HG02571 (cell line): Measurements from ENCODE around the gene STKLD1.

Experiments used
- ATAC-seq: cut with Tn5 transposase; IDR thresholded peaks from one replicate; pipeline ENCODE4 v1.9.1; 2021; ENCODE audit warnings: mild to moderate bottlenecking, moderate library complexity; ENCODE audit not compliant: unreplicated experiment

STKLD1 gene

GRCh38 chr9:133344979-133345378 is 31.2 kb upstream of the STKLD1 start:
- ATAC-seq = no peak

GRCh38 chr9:133345596-133345995 is 30.6 kb upstream of the STKLD1 start:
- no peak for ATAC-seq

- no peak for ATAC-seq
These were observed 30.0 kb upstream of the STKLD1 start for GRCh38 chr9:133346021-133346785.

GRCh38 chr9:133347515-133347984 is 28.6 kb upstream of the STKLD1 start:
- peak; percentile 36 for ATAC-seq

- ATAC-seq = peak; percentile 64
These were observed 28.0 kb upstream of the STKLD1 start, which contains the start of the genes MED22 and RPL7A for GRCh38 chr9:133347985-133348717. Gene MED22 (minus strand): TSS chr9:133348131. CDS start chr9:133346662, 1,469 bp downstream. Gene RPL7A (plus strand): TSS chr9:133348218. CDS start chr9:133348244, 26 bp downstream.

- no peak for ATAC-seq
These were observed 27.2 kb upstream of the STKLD1 start for GRCh38 chr9:133348718-133349573.

- ATAC-seq = no peak
These were observed 26.1 kb upstream of the STKLD1 start for GRCh38 chr9:133349965-133350616.

GRCh38 chr9:133351526-133351907 is 24.6 kb upstream of the STKLD1 start:
- no peak for ATAC-seq

- no peak for ATAC-seq
These were observed 24.1 kb upstream of the STKLD1 start for GRCh38 chr9:133351908-133352634.

GRCh38 chr9:133352635-133353340 is 23.4 kb upstream of the STKLD1 start:
- ATAC-seq = no peak

GRCh38 chr9:133353548-133353947 is 22.6 kb upstream of the STKLD1 start:
- ATAC-seq = no peak

GRCh38 chr9:133354766-133355165 is 21.4 kb upstream of the STKLD1 start:
- no peak for ATAC-seq

GRCh38 chr9:133355881-133356357 is 20.2 kb upstream of the STKLD1 start:
- ATAC-seq = peak; percentile 24

- ATAC-seq = peak; percentile 72
These were observed 19.6 kb upstream of the STKLD1 start, which contains the start of the genes SURF1 and SURF2 for GRCh38 chr9:133356391-133357091. Gene SURF1 (minus strand): TSS chr9:133356487. CDS start chr9:133356453, 34 bp downstream. Gene SURF2 (plus strand): TSS chr9:133356550. CDS start chr9:133356593, 43 bp downstream.

- ATAC-seq = no peak
These were observed 18.5 kb upstream of the STKLD1 start for GRCh38 chr9:133357656-133358055.

- ATAC-seq = no peak
These were observed 16.6 kb upstream of the STKLD1 start for GRCh38 chr9:133359399-133360175.
